HPDE6-E6E7 (cell line): ENCODE data around the gene NARF.
"Not testable (repeated sequence)": the region's sequence is repeated elsewhere in the genome, so short reads cannot be mapped to it uniquely, and the experiment has no call there.

ENCODE experiments used
- DNase-seq: peaks from one replicate; pipeline ENCODE4 v3.0.0; 2011; ENCODE audit warnings: missing footprints; ENCODE audit errors: extremely low spot score

The NARF gene

GRCh38 chr17:82531431-82531881 is 72.9 kb downstream of the NARF start:
- DNase-seq = no peak

- DNase-seq = no peak
Observed at GRCh38 chr17:82534401-82534812, 75.9 kb downstream of the NARF start.

GRCh38 chr17:82536512-82537201 is 78.1 kb downstream of the NARF start:
- no peak for DNase-seq

GRCh38 chr17:82537228-82537627 is 78.7 kb downstream of the NARF start:
- not testable (repeated sequence) for DNase-seq

- not testable (repeated sequence) for DNase-seq
Observed at GRCh38 chr17:82539076-82539475, 80.5 kb downstream of the NARF start.
